SK-N-DZ (cell line): Measurements from ENCODE around the gene CNEP1R1. TPM values are rescaled to one million over a fixed set of nuclear protein-coding genes. Genes with fewer than 3 reads are reported as not detected.
A peak's percentile ranks its signal among the peaks of the same experiment; 100 is the strongest.
"Not testable (repeated sequence)": the region's sequence is repeated elsewhere in the genome, so short reads cannot be mapped to it uniquely, and the experiment has no call there.

Source experiments
- DNase-seq: peaks from one replicate; pipeline ENCODE4 v3.0.0-alpha.2; 2015; ENCODE audit warnings: low spot score
- polyA plus RNA-seq, 2 experiments: library from polyadenylated mRNA; depleted of rRNA; stranded (reverse); fragments of >200 nt; gene quantifications; 2 replicates each; pipeline ENCODE4 v1.2.3, GENCODE V29; 2014

The CNEP1R1 gene, protein sequence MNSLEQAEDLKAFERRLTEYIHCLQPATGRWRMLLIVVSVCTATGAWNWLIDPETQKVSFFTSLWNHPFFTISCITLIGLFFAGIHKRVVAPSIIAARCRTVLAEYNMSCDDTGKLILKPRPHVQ
- 13.5 and 14.9 TPM in 2 replicates for polyA plus RNA-seq (2014; cell fraction: cytosol; rRNA removed)
- 17.9 and 19.6 TPM in 2 replicates for polyA plus RNA-seq (2014; cell fraction: nucleus; rRNA removed)

- DNase-seq: peak; percentile 96
Observed at GRCh38 chr16:50024684-50025536, at the start of gene CNEP1R1. TSS of gene CNEP1R1 (plus strand) at chr16:50025225. CDS start at chr16:50025316, 91 bp downstream.

DNA sequence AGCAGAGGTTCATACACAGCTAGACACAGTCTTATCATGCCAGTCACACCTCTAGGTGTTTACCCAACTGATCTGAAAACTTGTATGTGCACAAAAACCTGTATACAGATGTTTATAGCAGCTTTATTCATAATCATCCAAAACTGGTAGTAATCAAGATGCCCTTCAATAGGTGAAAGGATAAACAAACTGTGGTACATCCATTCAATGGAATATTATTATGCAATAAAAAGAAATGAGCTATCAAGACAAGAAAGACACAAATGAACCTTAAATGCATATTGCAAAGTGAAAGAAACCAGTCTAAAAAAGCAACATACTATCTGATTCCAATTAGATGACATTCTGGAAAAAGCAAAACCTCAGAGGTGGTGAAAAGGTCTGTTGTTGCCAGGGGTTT, 47.6 kb upstream of the CNEP1R1 start:
- no peak for DNase-seq

GRCh38 chr16:49978569-49979326, 46.3 kb upstream of the CNEP1R1 start:
- no peak for DNase-seq

- DNase-seq: no peak
Observed at GRCh38 chr16:49980166-49980565, 44.9 kb upstream of the CNEP1R1 start.

DNA sequence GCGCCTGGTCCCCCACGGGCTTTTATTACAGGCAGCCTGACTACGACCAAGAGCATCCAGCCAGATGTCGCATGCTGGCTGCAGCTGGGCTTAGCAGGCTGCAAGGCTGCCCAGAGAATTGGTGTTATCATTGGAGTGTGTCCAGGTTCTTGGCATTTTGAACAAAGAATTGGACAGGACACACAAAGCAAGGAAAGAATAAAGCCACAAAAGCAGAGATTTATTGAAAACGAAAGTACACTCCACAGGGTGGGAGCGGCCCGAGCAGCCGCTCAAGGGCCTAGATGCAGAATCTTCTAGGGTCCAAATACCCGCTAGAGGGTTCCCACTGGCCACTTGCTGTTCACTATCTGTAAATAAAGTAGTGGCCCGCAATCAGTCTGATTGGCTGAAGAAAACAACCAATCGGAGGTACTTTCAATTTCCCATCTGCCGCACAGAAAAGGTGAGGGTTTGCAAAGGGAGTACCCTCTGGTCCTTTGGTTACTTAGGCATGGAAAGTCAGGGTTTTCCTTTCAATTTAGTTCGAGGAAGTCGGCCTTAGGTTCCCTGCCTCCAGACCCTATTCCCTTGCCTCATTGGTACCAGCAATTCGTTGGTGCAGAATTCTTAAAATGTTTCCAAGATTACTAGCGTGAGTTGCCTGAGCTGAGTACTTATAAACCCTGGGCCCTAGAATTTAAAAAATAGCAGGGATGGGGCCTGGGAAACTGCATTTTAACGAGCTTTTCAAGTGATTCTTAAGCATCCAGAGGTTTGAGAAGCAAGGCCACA, 38.5 kb upstream of the CNEP1R1 start:
- DNase-seq: no peak

GRCh38 chr16:49987381-49987780, 37.6 kb upstream of the CNEP1R1 start:
- DNase-seq: no peak

DNA sequence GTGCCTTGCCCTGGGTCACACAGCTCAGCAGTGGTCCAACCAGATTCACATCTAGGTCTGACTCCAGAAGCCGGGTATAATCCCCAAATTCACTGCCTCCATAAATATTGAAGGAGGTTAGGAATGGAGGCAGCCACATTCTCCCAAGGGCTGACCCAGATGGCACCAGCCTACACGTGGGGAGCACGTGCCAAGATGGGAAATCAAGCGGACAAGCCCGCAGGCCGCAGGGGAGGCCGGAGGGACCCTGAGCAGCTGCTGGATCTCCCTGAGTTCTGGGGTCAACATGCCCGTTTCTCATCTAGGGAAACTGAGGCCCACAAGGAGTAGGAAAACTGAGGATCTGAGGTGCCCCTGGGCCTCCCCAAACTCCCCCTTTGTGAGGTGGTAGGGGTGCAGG, 32.2 kb upstream of the CNEP1R1 start:
- DNase-seq: no peak

DNA sequence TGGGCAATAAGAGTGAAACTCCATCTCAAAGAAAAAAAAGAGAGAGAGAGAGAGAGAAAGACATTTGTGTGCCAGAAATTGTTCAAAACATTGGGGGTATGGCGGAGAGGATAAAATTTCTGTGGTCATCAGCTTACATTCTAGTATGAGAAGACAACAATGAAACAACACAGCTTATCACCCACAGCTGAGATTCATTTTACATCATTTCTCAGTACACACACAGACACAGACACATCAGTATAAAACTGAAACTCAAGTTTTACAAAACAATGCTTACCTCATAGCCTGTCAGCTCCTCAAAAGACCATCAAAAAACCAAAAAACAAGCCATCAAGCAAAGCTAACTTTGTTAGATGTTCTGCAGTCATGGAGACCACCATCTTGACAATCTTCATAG, 31.4 kb upstream of the CNEP1R1 start:
- no peak for DNase-seq

DNA sequence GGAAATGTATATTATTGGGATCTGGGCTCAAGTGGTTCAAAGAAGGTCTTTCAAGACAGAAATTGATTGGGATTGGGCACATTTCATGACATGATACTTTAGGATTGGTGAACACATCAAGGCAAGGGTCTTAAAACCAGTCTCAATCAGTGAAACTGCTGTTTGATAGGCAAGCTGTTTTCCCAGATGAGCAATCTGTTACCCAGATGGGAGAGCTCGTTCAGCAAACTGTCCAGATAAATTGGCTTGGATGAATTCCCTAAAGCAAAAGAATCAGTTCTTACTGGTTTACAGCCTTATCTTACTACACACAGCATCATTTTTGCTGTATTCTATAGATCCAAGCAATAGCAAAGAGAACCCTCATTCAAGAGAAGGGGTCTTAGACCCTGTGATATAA, 31.0 kb upstream of the CNEP1R1 start:
- DNase-seq: no peak

DNA sequence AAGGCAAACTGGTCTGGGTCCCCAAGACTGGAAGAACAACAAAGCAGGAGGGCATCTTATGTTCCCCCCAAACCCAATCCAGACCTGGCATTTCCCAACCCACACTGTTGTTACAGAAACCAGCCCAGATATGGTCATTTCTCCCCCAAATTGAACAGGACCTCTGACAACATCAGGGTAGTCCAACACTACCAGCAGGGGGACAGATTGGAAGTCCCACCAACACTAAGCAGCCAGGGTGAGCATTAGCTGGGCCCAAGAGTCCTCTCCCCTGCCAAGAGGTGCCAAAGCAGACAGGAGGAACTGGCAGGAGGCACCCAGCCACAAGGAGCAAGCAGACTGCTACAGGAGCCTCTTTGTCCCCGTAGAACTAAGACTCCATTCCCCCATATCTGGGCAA, 29.3 kb upstream of the CNEP1R1 start:
- no peak for DNase-seq

DNA sequence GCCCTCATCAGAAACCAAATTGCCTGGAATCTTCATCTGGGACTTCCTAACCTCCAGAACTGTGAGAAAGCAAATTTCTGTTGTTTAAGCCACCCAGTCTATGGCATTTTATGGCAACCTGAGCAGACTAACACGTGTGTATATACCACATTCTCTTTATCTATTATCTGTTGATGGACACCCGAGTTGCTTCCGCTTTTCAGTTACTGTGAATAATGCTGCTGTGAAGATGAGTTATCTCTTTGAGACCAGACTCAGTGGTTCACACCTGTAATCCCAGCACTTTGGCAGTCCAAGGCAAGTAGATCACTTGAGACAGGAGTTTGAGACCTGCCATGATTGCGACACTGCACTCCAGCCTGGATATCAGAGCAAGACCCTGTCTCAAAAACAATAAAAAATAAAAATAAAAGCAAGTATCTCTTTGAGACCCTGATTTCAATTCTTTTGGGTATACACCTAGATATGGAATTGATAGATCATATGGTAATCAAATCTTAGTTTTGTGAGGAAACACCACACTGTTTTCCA, 27.2 kb upstream of the CNEP1R1 start:
- no peak for DNase-seq

DNA sequence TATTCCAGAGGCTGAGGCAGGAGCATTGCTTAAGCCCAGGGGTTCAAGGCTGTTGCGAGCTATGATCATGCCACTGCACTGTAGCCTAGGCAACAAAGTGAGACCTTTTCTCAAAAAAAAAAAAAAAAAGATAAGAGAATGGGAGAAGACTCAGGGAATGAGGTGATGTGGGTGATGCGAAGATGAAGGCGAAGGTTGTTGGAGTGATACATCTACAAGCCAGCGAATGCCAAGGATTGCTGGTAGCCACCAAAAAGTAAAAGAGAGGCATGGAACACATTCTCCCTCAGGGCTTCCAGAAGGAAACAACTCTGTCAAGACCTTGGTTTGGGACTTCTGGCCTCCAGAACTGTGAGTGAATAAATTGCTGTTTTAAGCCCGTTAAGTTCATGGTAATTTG, 26.0 kb upstream of the CNEP1R1 start:
- DNase-seq: no peak

DNA sequence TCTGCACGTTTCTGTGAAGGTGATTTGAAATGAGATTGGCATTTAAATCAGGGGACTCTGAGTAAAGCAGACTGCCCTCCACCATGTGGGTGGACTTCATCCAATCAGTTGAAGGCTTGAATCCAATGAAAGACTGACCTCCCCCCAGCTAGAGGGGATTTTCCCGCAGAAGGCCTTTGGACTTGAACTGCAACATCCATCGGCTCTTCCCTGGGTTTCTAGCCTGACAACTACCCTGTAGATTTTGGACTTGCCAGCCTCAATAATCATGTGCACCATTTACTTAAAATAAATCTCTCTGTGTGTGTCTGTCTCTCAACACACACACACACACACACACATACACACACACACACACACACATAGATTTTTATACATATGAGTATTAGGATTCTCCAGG, 23.9 kb upstream of the CNEP1R1 start:
- no peak for DNase-seq

- no peak for DNase-seq
Observed at GRCh38 chr16:50002190-50002589, 22.8 kb upstream of the CNEP1R1 start.

GRCh38 chr16:50004239-50004638, 20.8 kb upstream of the CNEP1R1 start:
- DNase-seq: no peak

- DNase-seq: no peak
Observed at GRCh38 chr16:50006964-50007363, 18.1 kb upstream of the CNEP1R1 start.

- DNase-seq: no peak
Observed at GRCh38 chr16:50007744-50008143, 17.3 kb upstream of the CNEP1R1 start.

DNA sequence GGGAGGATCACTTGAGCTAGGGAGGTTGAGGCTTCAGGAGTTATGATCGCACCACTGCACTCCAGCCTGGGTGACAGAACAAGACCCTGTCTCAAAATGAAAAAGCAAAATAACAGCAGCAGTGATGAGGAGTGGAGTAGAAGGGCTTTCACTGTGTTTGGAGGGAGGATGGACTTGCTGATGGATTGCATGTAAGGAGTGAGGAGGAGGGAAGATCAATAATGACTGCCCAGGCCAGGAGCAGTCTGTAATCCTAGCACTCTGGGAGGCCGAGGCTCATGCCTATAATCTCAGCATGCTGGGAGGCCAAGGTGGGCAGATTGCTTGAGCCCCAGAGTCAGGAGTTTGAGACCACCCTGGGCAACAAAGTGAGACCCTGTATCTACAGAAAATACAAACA, 14.8 kb upstream of the CNEP1R1 start:
- DNase-seq: no peak

DNA sequence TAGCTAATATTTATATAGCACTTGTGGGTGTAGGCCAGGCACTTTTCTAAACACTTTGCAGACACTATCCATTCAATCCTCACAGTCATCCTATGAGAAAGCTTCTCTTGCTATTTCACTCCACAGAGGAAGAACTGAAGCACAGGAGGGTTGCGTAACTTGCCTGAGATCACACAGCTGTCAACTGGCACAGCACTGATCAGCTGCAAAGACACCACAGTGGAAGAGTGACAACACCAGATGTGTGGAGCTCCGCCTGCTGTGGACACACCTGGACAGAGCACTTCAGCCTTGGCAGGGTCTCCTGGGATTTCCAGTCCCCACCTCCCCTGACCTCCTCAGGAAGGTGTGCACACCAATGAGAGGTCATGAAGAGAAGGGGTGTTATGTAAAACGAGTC, 13.3 kb upstream of the CNEP1R1 start:
- DNase-seq: no peak

- DNase-seq: no peak
Observed at GRCh38 chr16:50012182-50012581, 12.8 kb upstream of the CNEP1R1 start.

- not testable (repeated sequence) for DNase-seq
Observed at GRCh38 chr16:50014211-50014610, 10.8 kb upstream of the CNEP1R1 start.
